ENCODE measurements around the gene GNE. TPM values are rescaled to one million over a fixed set of nuclear protein-coding genes. Genes with fewer than 3 reads are reported as not detected.
A peak's percentile ranks its signal among the peaks of the same experiment; 100 is the strongest.
"Not testable (repeated sequence)": the region's sequence is repeated elsewhere in the genome, so short reads cannot be mapped to it uniquely, and the experiment has no call there.

Gene GNE
- total RNA-seq, 1 experiment from 2014 or later = 15.1 TPM

DNA sequence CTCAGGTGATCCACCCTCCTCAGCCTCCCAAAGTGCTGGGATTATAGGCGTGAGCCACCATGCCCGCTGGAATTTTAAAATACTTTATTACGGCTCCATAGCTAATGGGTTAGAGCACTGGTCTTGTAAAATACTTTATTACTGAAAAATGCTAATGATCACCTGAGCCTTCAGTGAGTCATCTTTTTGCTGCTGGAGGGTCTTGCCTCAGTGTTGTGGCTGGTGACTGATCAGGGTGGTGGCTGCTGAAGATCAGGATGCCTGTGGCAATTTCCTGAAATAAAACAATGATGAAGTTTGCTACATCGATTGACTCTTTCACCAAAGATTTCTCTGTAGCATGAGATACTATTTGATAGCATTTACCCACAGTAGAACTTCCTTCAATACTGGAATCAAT is 26.0 kb upstream of the GNE start:
- Histone ChIP-seq H3K27ac (no peak overlapping the region), H3K27me3 (replicated peaks) (no peaks in the 10 kb centered on the region), H3K4me1 (replicated peaks) (no peaks in the 10 kb centered on the region), H3K36me3 (no peaks in the 10 kb centered on the region), H3K9me3 (replicated peaks) (no peaks in the 10 kb centered on the region), H3K4me3 (no peak overlapping the region)
- DNase-seq (ENCODE audit: low read depth in 1 of 2, low spot score in 2 of 2) = no peak

DNA sequence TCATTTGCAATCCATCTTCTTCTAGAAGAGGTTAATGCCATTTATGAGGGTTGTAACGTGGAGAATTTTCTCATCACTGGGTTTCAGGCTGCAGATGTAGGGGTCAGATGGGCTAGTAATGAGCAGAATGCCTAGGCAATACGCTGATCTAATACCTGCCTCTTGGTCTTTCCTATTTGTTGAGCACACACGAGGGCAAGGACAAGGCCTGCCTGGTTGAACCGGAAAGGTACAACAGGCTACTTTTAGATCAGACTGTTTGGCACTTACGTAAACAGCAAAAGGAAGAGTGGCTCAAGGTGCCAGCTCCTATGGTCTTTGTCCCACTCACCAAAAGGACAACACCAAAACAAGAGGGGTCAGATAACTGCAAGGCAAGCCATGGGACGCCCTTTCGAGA is 24.0 kb upstream of the GNE start:
- H3K36me3 ChIP-seq = no peaks in the 10 kb centered on the region
- no peak for DNase-seq (ENCODE audit: low read depth in 1 of 2, low spot score in 2 of 2)
- no peak overlapping the region for H3K4me3 ChIP-seq
- no peaks in the 10 kb centered on the region for H3K9me3 ChIP-seq (replicated peaks)
- no peaks in the 10 kb centered on the region for H3K27me3 ChIP-seq (replicated peaks)
- H3K4me1 ChIP-seq (replicated peaks) = no peaks in the 10 kb centered on the region
- no peak overlapping the region for H3K27ac ChIP-seq

DNA sequence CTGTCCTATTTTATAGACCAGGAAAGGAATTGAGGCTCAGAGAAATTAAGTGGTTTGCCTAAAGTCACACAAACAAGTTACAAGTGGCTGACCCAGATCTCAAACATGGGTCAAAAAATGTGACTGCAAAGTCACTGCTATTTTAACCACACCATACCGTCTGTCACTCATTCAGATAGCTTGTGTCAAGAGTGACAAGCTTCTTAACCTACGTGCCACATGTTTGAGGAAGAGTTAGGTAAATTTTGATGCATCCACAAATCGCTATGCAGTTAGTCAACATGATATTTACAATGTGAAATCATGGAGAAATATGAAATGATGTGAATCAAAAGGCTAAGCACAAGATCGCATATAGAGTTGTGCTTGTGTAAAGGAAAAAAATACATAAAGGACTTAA is 22.7 kb upstream of the GNE start:
- H3K27ac ChIP-seq = no peak overlapping the region

DNA sequence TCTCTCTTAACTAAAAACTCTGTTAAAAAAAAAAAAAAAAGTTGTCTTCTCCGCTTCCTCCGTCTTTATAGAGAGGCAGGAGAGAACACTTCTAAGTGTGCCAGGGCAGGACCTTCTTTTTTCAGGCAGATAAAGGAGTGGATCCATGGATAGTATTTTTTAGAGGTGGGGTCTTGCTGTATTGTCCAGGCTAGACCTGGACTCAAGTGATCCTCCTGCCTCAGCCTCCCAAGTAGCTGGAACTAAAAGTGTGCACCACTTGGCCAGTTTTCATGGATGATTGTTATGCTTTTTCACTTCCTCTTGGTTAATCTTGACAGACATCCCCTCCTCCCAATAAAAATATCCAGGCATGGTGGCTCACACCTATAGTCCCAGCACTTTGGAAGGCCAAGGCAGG is 20.0 kb upstream of the GNE start:
- Histone ChIP-seq H3K4me3 (no peak overlapping the region), H3K36me3 (no peaks in the 10 kb centered on the region), H3K4me1 (replicated peaks) (peaks cover 5% of the 10 kb centered on the region; the same call in 1 of the 2 replicates), H3K9me3 (replicated peaks) (no peaks in the 10 kb centered on the region), H3K27me3 (replicated peaks) (no peaks in the 10 kb centered on the region), H3K27ac (no peak overlapping the region)
- no peak for DNase-seq (ENCODE audit: low read depth in 1 of 2, low spot score in 2 of 2)

More for the DNA sequence above, 22.7 kb upstream of the GNE start:
- Histone ChIP-seq H3K9me3 (replicated peaks) (no peaks in the 10 kb centered on the region), H3K27me3 (replicated peaks) (no peaks in the 10 kb centered on the region), H3K36me3 (no peaks in the 10 kb centered on the region), H3K4me1 (replicated peaks) (peaks cover 5% of the 10 kb centered on the region; the same call in 1 of the 2 replicates), H3K4me3 (no peak overlapping the region)
- DNase-seq (ENCODE audit: low read depth in 1 of 2, low spot score in 2 of 2) = no peak

DNA sequence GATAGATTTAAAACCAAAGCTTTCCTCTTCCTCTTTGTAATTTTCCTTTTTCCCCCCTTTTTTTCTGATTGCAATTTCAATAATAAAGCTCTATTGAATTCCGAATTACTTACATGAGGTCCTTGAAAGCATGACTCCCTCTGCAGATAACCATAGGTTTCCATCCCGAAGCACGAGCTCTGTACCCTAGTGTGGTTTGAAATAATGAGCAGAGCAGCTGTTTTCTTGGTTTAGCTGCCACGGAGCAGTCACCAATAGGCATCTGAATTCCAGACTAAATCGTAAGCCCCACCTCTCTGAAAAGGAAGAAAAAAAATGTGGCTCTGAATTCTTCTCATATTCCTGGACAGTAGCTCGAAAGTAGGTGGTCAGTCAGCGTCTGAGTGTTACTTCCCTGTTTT is 18.5 kb upstream of the GNE start:
- H3K27me3 ChIP-seq (replicated peaks) = no peaks in the 10 kb centered on the region
- no peak overlapping the region for H3K27ac ChIP-seq
- no peaks in the 10 kb centered on the region for H3K9me3 ChIP-seq (replicated peaks)
- peak overlapping the region; percentile 20 for H3K4me3 ChIP-seq
- no peaks in the 10 kb centered on the region for H3K36me3 ChIP-seq
- DNase-seq (ENCODE audit: low read depth in 1 of 2, low spot score in 2 of 2) = peak; percentile 33 to 54
- H3K4me1 ChIP-seq (replicated peaks) = peaks cover 5% of the 10 kb centered on the region; the same call in 1 of the 2 replicates

DNA sequence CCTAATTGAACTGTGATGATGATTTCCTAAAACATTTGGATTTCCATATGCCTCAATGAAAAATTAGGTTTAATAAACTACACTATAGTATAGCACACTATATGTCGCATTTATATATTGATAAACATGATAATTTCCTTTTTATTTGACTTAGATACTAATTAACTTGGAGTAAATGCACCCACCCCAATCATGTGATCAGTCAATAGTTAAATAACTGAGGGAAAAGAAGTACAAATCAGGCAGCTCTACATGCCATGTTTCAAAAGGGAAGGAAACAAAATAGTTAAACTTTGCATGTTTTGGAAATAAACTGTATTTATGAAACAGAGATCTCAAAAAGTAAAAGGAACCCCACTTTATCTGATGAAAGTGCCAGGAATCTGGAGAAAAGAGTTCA is 18.0 kb upstream of the GNE start:
- Histone ChIP-seq H3K4me1 (replicated peaks) (peaks cover 5% of the 10 kb centered on the region; the same call in 1 of the 2 replicates), H3K9me3 (replicated peaks) (no peaks in the 10 kb centered on the region), H3K27ac (no peak overlapping the region), H3K27me3 (replicated peaks) (no peaks in the 10 kb centered on the region), H3K36me3 (no peaks in the 10 kb centered on the region), H3K4me3 (peak overlapping the region; percentile 20; the same call in 1 of the 2 replicates)
- DNase-seq (ENCODE audit: low read depth in 1 of 2, low spot score in 2 of 2) = no peak

DNA sequence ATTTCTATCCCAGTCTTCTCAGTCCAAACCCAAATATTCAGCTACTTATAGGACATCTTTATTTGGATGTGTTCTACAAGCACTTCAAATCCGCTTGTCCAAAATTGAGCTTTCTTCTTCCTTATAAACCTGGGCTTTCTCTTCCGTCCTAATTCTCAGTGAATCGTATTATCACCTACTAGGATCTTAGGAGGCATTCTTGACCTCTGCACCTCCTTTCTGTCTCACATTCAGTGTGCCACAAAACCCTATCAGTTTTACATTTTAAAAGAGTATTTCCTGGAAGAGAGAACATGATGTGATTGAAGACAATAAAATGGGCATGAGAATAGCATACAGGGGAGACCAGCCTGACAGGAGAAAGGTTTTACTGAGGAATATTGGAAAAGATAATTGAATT is 16.8 kb upstream of the GNE start:
- H3K27me3 ChIP-seq (replicated peaks) = no peaks in the 10 kb centered on the region
- peaks cover 5% of the 10 kb centered on the region; the same call in 1 of the 2 replicates for H3K4me1 ChIP-seq (replicated peaks)
- H3K4me3 ChIP-seq = no peak overlapping the region
- DNase-seq (ENCODE audit: low read depth in 1 of 2, low spot score in 2 of 2) = no peak
- no peak overlapping the region for H3K27ac ChIP-seq
- no peaks in the 10 kb centered on the region for H3K36me3 ChIP-seq
- H3K9me3 ChIP-seq (replicated peaks) = no peaks in the 10 kb centered on the region

DNA sequence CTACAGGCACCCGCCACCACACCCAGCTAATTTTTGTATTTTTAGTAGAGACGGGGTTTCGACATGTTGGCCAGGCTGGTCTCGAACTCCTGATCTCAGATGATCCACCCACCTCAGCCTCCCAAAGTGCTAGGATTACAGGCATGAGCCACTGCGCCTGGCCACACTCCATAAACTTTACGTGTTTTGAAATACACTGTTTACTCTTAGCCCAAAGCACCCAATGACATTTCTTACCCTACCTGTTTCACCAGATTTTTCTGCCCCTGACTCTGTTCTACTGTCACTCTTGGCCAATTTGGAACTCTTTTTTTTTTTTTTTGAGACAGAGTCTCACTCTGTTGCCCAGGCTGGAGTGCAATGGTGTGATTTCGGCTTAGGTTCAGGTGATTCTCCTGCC is 15.1 kb upstream of the GNE start:
- not testable (repeated sequence) for H3K4me3 ChIP-seq; DNase-seq (ENCODE audit: low read depth in 1 of 2, low spot score in 2 of 2); H3K27ac ChIP-seq; H3K36me3 ChIP-seq; H3K27me3 ChIP-seq (replicated peaks); H3K4me1 ChIP-seq (replicated peaks); H3K9me3 ChIP-seq (replicated peaks)

DNA sequence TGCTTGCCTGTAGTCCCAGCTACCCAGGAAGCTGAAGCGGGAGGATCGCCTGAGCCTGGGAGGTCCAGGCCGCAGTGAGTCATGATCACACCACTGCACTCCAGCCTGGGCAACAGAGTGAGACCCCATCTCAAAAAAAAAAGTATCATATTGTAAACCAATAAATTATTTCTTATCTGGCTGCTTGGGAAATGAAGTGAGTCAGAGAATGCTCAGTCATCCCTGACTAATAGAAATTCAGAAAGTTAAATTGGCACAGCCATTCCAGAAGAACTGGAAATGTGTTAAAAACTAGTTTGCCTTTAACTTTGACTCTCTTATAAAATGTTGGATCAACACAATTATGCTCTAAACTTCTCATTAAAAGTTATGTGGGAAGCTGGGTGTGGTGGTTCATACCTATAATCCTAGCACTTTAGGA is 9.8 kb upstream of the GNE start:
- H3K9me3 ChIP-seq (replicated peaks) = no peaks in the 10 kb centered on the region
- H3K36me3 ChIP-seq = no peaks in the 10 kb centered on the region
- peak overlapping the region; percentile 34; the same call in 1 of the 2 replicates for H3K27ac ChIP-seq
- peaks cover 5% of the 10 kb centered on the region for H3K4me1 ChIP-seq (replicated peaks)
- DNase-seq (ENCODE audit: low read depth in 1 of 2, low spot score in 2 of 2) = peak; percentile 39 to 52
- no peak overlapping the region for H3K4me3 ChIP-seq
- H3K27me3 ChIP-seq (replicated peaks) = no peaks in the 10 kb centered on the region

DNA sequence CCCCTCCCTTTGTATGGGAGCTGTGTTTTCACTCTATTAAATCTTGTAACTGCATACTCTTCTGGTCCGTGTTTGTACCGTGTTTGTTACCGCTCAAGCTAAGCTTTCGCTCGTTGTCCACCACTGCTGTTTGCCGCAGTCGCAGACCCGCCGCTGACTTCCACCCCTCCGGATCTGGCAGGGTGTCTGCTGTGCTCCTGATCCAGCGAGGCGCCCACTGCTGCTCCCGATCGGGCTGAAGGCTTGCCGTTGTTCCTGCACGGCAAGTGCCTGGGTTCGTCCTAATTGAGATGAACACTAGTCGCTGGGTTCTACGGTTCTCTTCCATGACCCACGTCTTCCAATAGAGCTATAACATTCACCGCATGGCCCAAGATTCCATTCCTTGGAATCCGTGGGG is 6.6 kb upstream of the GNE start:
- no peak overlapping the region for H3K4me3 ChIP-seq

DNA sequence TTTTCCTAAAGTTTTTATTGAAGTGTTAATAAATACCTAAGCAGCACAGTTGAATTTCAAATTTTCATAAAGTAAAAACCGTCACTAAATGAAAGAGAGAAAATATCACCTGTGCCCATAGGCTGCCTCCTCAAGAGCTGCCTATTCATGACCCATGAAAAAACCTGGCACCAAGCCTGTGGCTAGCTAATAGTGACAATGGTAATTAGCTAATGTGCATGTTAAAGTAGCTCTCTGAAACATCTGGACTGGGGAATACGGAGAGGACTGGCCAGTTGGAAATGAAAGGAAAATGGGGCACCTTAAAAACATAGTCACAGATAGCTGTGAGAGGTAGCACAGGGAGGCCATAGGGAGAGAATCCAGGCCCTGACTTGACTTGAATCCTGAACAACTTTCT is 5.4 kb upstream of the GNE start:
- H3K4me1 ChIP-seq (replicated peaks) = peaks cover 5% of the 10 kb centered on the region
- DNase-seq (ENCODE audit: low read depth in 1 of 2, low spot score in 2 of 2) = no peak
- no peaks in the 10 kb centered on the region for H3K9me3 ChIP-seq (replicated peaks)
- H3K27ac ChIP-seq = no peak overlapping the region
- H3K27me3 ChIP-seq (replicated peaks) = no peaks in the 10 kb centered on the region
- no peak overlapping the region for H3K4me3 ChIP-seq
- no peaks in the 10 kb centered on the region for H3K36me3 ChIP-seq

More for the DNA sequence above, 6.6 kb upstream of the GNE start:
- Histone ChIP-seq H3K4me1 (replicated peaks) (peaks cover 5% of the 10 kb centered on the region), H3K36me3 (no peaks in the 10 kb centered on the region), H3K27me3 (replicated peaks) (no peaks in the 10 kb centered on the region), H3K9me3 (replicated peaks) (no peaks in the 10 kb centered on the region), H3K27ac (no peak overlapping the region)
- no peak for DNase-seq (ENCODE audit: low read depth in 1 of 2, low spot score in 2 of 2)

DNA sequence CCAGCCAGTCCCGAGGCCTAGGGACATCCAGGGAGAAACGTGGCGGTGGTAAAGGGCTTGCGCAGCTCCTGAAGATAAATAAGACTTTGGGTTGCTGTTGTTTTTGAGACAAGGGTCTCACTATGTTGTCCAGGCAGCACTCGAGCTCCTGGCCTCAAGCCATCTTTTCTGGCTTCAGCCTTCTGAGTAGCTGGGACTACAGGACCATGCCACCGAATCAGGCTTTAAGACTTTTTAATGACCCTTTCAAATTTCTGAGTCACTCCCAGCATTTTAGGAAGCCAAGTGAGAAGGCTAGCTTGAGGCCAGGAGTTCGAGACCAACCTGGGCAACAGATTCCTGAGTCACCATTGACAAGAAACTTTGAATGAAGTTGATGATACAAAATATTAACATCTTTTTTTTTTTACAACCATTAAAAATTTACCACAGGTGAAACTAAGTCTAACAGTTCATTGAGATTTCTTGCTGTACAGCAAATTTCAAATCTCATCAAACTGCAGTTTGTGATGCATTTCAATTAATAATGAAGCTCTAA is 817 bp upstream of the GNE start:
- no peak for DNase-seq (ENCODE audit: low read depth in 1 of 2, low spot score in 2 of 2)
- Histone ChIP-seq H3K36me3 (no peaks in the 10 kb centered on the region; the same call in 1 of the 2 replicates), H3K9me3 (replicated peaks) (no peaks in the 10 kb centered on the region), H3K4me3 (peak overlapping the region; percentile 56), H3K27me3 (replicated peaks) (no peaks in the 10 kb centered on the region), H3K4me1 (replicated peaks) (no peaks in the 10 kb centered on the region), H3K27ac (no peak overlapping the region)

DNA sequence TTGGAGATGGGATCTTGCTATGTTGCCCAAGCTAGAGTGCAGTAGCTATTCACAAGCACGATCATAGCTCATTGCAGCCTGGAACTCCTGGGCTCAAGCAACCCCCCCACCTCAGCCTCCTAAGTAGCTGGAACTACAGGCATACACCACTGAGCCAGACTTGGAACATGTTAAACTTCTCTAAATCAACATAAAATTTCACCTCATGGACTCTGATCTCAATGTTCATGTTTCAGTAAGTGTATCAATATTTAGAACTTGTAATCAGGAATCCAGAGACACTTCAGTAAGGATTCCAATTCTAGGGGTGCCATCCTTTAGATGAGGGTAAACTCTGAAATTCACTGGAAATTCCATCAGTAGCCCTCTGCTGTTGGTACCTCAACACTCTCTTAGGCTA is 6.8 kb downstream of the GNE start:
- Histone ChIP-seq H3K4me1 (replicated peaks) (no peaks in the 10 kb centered on the region), H3K36me3 (no peaks in the 10 kb centered on the region), H3K4me3 (no peak overlapping the region), H3K27ac (no peak overlapping the region), H3K27me3 (replicated peaks) (no peaks in the 10 kb centered on the region), H3K9me3 (replicated peaks) (no peaks in the 10 kb centered on the region)
- no peak for DNase-seq (ENCODE audit: low read depth in 1 of 2, low spot score in 2 of 2)

DNA sequence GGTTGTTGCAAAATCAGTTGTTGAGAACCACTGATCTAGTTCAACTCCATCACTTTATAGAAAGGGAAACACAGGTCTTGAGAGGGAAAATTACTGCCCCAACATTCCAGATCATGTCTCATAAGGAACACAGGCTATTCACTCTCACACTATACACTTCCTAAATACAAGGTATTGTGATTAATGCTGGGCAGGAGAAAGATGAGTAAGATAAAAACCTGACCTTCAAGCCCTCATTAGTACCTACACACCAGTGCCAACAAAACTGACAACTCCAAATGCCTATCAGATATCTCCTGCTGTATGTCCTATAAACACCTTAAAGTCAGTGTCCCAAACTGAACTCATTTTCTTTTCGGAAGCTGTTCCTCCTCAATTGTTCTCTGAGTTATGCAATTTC is 8.2 kb downstream of the GNE start:
- Histone ChIP-seq H3K27ac (no peak overlapping the region), H3K9me3 (replicated peaks) (no peaks in the 10 kb centered on the region), H3K4me1 (replicated peaks) (no peaks in the 10 kb centered on the region), H3K36me3 (peaks cover 5% of the 10 kb centered on the region; the same call in 1 of the 2 replicates), H3K27me3 (replicated peaks) (no peaks in the 10 kb centered on the region), H3K4me3 (no peak overlapping the region)
- no peak for DNase-seq (ENCODE audit: low read depth in 1 of 2, low spot score in 2 of 2)

DNA sequence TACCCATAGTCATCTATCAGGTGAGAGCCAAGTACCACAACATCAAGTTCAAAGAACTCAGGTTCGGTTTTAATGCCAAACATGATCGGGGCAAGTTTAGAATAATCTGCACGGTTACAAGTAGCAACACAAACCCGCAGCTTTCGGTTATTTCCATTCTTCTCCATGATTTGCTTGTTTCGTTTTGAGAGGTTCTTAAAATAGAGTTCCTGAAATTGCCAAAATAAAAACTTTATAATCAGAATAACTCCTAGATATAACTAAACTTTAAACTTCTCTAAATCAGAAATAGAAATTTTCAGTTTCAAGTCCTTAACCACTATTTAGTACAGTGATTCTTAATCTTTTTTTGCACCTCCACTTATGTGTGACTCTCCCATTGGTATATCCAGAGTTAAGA is 9.1 kb downstream of the GNE start:
- Histone ChIP-seq H3K4me1 (replicated peaks) (no peaks in the 10 kb centered on the region), H3K27ac (no peak overlapping the region), H3K4me3 (no peak overlapping the region), H3K9me3 (replicated peaks) (no peaks in the 10 kb centered on the region), H3K27me3 (replicated peaks) (no peaks in the 10 kb centered on the region), H3K36me3 (peaks cover 5% of the 10 kb centered on the region)
- DNase-seq (ENCODE audit: low read depth in 1 of 2, low spot score in 2 of 2) = no peak
